Effector memory CD4-positive, alpha-beta T cell (primary cell): ENCODE measurements around the gene TBC1D23.
"Not testable (repeated sequence)": the region's sequence is repeated elsewhere in the genome, so short reads cannot be mapped to it uniquely, and the experiment has no call there.

Experiments
- DNase-seq, 3 donors: peaks; one replicate each; pipeline ENCODE4 v3.0.0-alpha.2; 2020
- H3K27ac ChIP-seq: 2 replicates; pipeline ENCODE4 v1.7.0; 2013; ENCODE audit warnings: mild to moderate bottlenecking, low read length, moderate library complexity; ENCODE audit not compliant: insufficient read depth, poor library complexity, severe bottlenecking
- H3K27me3 ChIP-seq: replicated peaks from 2 replicates; pipeline ENCODE4 v1.7.0; 2013; ENCODE audit warnings: mild to moderate bottlenecking, low read length; ENCODE audit not compliant: insufficient read depth, control insufficient read depth, poor library complexity, severe bottlenecking
- H3K36me3 ChIP-seq: 2 replicates; pipeline ENCODE4 v1.7.0; 2013; ENCODE audit warnings: mild to moderate bottlenecking, low read length, moderate library complexity; ENCODE audit not compliant: control insufficient read depth, insufficient read depth
- H3K4me1 ChIP-seq: 2 replicates; pipeline ENCODE4 v1.7.0; 2013; ENCODE audit warnings: low read length, mild to moderate bottlenecking; ENCODE audit not compliant: control insufficient read depth, insufficient read depth, poor library complexity, severe bottlenecking
- H3K4me3 ChIP-seq: 2 replicates; pipeline ENCODE4 v1.7.0; 2013; ENCODE audit warnings: low read length, low read depth, mild to moderate bottlenecking; ENCODE audit not compliant: insufficient read depth, poor library complexity, severe bottlenecking
- H3K9me3 ChIP-seq: 2 replicates; pipeline ENCODE4 v1.7.0; 2013; ENCODE audit warnings: mild to moderate bottlenecking, low read length, moderate library complexity; ENCODE audit not compliant: control insufficient read depth

The TBC1D23 gene

DNA sequence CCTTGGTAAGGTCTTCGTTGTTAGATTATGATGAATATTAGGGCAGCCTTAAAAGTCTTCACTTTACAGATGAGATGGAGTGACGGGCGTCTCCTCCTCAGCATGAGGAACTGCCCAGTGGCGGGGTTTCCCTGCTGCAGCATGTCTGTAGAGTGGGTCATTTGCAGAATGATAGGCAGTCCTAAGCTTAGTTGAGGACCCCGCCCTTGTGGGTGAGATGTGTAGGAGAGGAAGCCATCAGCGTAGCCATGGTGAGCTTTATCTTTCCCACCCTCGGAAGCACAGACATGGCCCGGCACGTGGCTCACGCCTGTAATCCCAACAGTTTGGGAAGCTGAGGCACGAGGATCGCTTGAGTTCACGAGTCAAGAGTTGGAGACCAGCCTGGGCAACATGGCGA lies 74.6 kb downstream of the TBC1D23 start:
- DNase-seq = no peak
- no peaks in the 10 kb centered on the region for H3K27me3 ChIP-seq
- peaks cover 4% of the 10 kb centered on the region for H3K36me3 ChIP-seq
- H3K4me1 ChIP-seq = peaks cover 11% of the 10 kb centered on the region
- H3K9me3 ChIP-seq = no peaks in the 10 kb centered on the region
- H3K27ac ChIP-seq = peak overlapping the region; percentile 59
- H3K4me3 ChIP-seq = peak overlapping the region; percentile 64

DNA sequence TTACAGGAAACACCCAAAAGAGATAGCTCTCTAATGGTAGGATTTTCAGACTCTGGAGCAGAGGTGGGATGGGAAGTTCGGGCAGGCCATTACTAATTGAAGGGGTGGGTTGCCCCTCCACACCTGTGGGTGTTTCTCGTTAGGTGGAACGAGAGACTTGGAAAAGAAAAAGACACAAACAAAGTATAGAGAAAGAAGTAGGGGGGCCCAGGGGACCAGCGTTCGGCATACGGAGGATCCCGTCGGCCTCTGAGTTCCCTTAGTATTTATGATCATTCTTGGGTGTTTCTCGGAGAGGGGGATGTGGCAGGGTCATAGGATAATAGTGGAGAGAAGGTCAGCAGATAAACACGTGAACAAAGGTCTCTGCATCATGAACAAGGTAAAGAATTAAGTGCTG lies 75.4 kb downstream of the TBC1D23 start:
- H3K9me3 ChIP-seq, H3K27ac ChIP-seq, H3K4me3 ChIP-seq, H3K27me3 ChIP-seq, H3K36me3 ChIP-seq, DNase-seq: not testable (repeated sequence)
- peaks cover 11% of the 10 kb centered on the region for H3K4me1 ChIP-seq

DNA sequence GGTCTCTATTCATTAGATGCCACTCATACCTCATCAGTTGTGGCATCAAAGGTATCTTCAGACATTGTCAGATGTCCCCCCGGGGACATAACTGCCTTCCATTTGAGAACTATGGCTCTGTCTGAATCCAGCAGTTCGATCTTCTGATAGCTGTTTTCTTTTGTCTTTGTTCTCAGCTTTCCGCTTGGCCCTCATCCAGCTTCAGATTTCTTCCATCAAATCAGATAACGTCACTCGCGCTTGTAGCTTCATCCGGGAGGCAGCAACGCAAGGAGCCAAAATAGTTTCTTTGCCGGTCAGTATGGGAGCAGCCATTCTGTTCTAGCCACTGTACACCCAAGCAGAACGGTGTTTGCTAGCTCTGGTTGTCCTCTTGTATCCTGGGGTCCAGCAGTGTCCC lies 78.1 kb downstream of the TBC1D23 start:
- Histone ChIP-seq H3K27ac (no peak overlapping the region), H3K4me3 (no peak overlapping the region), H3K4me1 (peaks cover 11% of the 10 kb centered on the region), H3K9me3 (no peaks in the 10 kb centered on the region), H3K27me3 (no peaks in the 10 kb centered on the region), H3K36me3 (peaks cover 14% of the 10 kb centered on the region)
- no peak for DNase-seq

DNA sequence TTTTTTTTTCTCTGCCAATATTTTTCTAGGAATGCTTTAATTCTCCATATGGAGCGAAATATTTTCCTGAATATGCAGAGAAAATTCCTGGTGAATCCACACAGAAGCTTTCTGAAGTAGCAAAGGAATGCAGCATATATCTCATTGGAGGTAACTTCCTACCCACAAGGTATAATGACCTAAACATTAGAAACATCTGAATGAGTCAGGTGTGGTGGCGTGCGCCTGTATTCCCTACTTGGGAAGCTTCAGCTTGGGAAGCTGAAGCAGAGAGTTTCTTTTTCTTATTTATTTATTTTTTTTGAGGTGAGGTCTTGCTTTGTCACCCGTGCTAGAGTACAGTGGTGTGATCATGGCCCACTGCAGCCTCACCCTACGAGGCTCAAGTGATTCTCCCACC lies 79.0 kb downstream of the TBC1D23 start:
- Histone ChIP-seq H3K9me3 (no peaks in the 10 kb centered on the region), H3K36me3 (peaks cover 21% of the 10 kb centered on the region), H3K4me1 (peaks cover 6% of the 10 kb centered on the region), H3K4me3 (no peak overlapping the region), H3K27me3 (no peaks in the 10 kb centered on the region), H3K27ac (no peak overlapping the region)
- DNase-seq = no peak

DNA sequence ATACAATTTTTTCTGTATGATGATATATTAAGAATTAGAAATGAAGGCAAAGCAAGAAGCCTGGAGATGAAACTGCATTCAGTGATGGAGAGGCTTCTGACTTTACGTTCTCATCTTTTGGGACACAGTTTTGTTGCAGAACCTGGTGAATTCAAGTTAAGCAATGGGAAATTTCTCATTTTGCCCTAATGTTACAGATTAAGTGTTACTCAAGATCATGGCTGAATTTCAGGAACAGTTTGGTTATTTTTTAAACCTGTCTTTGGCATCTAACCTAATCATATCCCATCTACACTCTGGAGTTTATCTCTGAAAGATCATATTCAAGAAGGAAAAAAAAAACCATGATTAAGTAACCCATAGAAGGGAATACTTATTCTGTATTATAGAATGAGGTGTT lies 79.7 kb downstream of the TBC1D23 start:
- no peak for DNase-seq
- peaks cover under 1% of the 10 kb centered on the region for H3K4me1 ChIP-seq
- no peak overlapping the region for H3K27ac ChIP-seq
- H3K9me3 ChIP-seq = no peaks in the 10 kb centered on the region
- no peaks in the 10 kb centered on the region for H3K27me3 ChIP-seq
- H3K4me3 ChIP-seq = no peak overlapping the region
- H3K36me3 ChIP-seq = peaks cover 26% of the 10 kb centered on the region

DNA sequence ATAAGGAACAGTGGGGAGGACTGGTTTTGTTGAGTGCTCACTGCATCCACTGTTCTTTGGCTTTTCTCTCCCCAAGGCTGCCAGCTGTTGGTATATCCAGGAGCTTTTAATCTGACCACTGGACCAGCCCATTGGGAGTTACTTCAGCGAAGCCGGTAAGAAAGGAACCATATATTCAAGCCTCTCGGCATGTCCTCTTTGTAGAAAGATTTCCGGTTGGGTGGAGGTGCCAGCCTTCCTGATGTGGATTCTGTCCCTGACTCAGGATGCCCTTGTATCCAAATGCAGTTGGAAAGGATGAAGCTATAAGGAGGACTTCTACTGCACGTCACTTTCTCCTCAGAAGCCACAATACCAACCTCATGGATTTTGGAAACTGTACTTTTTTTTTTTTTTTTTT lies 87.9 kb downstream of the TBC1D23 start:
- Histone ChIP-seq H3K4me3 (no peak overlapping the region), H3K36me3 (peaks cover 62% of the 10 kb centered on the region), H3K27ac (no peak overlapping the region), H3K4me1 (no peaks in the 10 kb centered on the region), H3K27me3 (no peaks in the 10 kb centered on the region), H3K9me3 (no peaks in the 10 kb centered on the region)
- DNase-seq = no peak

DNA sequence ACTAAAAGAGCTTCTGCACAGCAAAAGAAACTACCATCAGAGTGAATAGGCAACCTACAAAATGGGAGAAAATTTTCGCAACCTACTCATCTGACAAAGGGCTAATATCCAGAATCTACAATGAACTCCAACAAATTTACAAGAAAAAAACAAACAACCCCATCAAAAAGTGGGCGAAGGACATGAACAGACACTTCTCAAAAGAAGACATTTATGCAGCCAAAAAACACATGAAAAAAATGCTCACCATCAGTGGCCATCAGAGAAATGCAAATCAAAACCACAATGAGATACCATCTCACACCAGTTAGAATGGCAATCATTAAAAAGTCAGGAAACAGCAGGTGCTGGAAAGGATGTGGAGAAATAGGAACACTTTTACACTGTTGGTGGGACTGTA lies 91.0 kb downstream of the TBC1D23 start:
- H3K27ac ChIP-seq, H3K27me3 ChIP-seq, H3K9me3 ChIP-seq, H3K4me3 ChIP-seq, DNase-seq, H3K4me1 ChIP-seq: not testable (repeated sequence)
- H3K36me3 ChIP-seq = peaks cover 46% of the 10 kb centered on the region

DNA sequence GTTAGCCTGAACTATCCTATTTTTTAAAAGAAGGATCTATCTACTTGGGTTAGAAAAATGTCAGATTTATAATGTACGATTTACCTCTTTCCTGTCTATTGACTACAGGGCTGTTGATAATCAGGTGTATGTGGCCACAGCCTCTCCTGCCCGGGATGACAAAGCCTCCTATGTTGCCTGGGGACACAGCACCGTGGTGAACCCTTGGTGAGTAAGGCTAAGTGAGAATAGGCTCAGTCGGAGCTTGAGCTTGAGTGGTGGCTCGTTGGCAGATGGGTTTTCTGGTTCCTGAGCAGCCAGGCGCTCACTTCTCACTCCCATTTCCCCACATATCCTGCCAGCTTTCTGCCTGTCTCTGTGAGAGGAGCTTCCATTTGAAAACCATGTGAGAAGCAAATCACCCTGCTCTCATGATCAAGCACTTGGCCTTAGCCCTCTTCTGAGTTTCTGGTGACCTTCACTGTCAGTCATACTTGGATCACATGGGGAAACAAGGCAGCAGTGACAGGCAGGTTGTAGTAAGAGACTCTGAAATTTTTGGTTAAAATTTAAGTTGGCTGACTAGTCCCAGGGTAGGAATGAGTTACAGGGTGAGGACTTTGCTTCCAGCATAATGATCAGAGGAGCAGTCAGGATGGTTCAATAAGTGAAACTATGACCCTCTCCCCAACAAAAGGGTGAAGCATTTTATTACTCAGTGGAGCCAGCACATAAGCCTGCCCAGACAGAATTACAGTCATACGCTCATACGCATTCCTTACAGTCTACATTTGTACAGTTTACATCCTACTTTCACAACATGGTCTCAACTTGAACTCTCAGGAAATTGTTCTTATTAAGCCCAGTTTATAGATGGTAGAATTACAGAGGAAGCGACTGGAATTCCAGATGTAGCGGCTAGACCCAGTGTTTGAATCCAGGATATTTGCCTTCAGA lies 91.8 kb downstream of the TBC1D23 start:
- no peak overlapping the region for H3K27ac ChIP-seq
- no peaks in the 10 kb centered on the region for H3K27me3 ChIP-seq
- no peaks in the 10 kb centered on the region for H3K9me3 ChIP-seq
- no peak overlapping the region for H3K4me3 ChIP-seq
- no peak for DNase-seq
- no peaks in the 10 kb centered on the region for H3K4me1 ChIP-seq
- H3K36me3 ChIP-seq = peaks cover 45% of the 10 kb centered on the region

DNA sequence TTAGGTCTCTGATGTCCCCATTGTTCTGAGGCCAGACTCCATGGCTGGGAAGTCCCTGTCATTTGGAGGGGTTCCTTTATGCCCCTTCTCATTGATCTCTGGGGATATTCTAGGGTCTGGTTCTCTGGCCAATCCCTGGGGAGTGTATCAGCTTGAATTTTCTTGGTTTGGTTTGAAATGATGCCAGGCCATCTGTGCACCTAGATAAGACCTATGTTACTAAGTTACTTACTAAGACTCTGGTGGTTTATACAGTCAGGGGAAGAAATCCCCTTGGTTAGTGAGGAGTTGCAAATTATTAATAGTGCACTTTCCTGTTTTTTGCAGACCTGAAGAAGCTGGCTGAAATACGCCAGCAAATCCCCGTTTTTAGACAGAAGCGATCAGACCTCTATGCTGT lies 94.1 kb downstream of the TBC1D23 start:
- no peaks in the 10 kb centered on the region for H3K27me3 ChIP-seq
- no peak overlapping the region for H3K27ac ChIP-seq
- no peaks in the 10 kb centered on the region for H3K9me3 ChIP-seq
- no peak overlapping the region for H3K4me3 ChIP-seq
- H3K36me3 ChIP-seq = peaks cover 28% of the 10 kb centered on the region
- no peaks in the 10 kb centered on the region for H3K4me1 ChIP-seq
- no peak for DNase-seq

DNA sequence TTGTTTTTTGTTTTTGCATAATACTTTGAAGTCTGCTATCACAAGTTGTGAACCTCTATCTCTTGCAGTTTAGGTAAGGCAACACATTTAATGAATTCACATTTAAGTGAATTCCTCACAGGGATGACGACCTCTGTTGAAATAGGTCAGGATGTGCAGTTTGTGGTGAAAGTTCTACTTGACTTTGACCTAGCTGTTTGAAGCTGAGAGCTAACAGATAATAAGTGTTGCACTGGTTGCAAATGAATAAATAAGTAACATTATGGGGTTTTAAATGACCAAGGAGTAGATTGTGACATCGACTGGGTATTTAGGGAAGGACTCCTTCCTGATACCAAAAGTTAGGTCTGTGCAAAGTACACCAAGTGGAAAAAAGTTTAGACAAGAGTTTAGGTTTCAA lies 97.6 kb downstream of the TBC1D23 start:
- no peaks in the 10 kb centered on the region for H3K9me3 ChIP-seq
- H3K27ac ChIP-seq = no peak overlapping the region
- no peaks in the 10 kb centered on the region for H3K4me1 ChIP-seq
- H3K4me3 ChIP-seq = no peak overlapping the region
- peaks cover 18% of the 10 kb centered on the region for H3K36me3 ChIP-seq
- H3K27me3 ChIP-seq = no peaks in the 10 kb centered on the region
- no peak for DNase-seq
